Measurements from ENCODE around the gene PCLAF.

Gene PCLAF

GRCh38 chr15:64315216-64315615, 66.0 kb downstream of the PCLAF start:
- DNase-seq (ENCODE audit: low read depth) = no peak

- no peak for DNase-seq (ENCODE audit: low read depth)
Measured at GRCh38 chr15:64314456-64314855, 66.8 kb downstream of the PCLAF start.

All from fibroblast of gingiva (primary cell).